BJ (cell line): ENCODE results near the gene DOCK8. TPM values are rescaled to one million over a fixed set of nuclear protein-coding genes. Genes with fewer than 3 reads are reported as not detected.

Experiments
- CTCF ChIA-PET: fragments of 350-600 bp; formaldehyde crosslinking; extraction: SDS; loops from one replicate; lab custom pipeline; 2021; ENCODE audit warnings: antibody characterized with exemption, inconsistent platforms; lab: Yijun Ruan, JAX
- POLR2A ChIA-PET: fragments of 300-600 bp; sonication (Branson Sonifier 250); formaldehyde crosslinking; extraction: SDS; loops from one replicate; lab custom pipeline; 2021; ENCODE audit warnings: antibody characterized with exemption; lab: Charles Lee
- DNase-seq: peaks from one replicate; pipeline ENCODE4 v3.0.0-alpha.2; 2011; ENCODE audit warnings: low read depth
- H3K27me3 ChIP-seq: 2 replicates; pipeline ENCODE4 v1.6.0; 2011; ENCODE audit warnings: low read length; ENCODE audit not compliant: control insufficient read depth, insufficient read depth
- H3K36me3 ChIP-seq: 2 replicates; pipeline ENCODE4 v1.5.1; 2011; ENCODE audit warnings: low read length; ENCODE audit not compliant: control insufficient read depth, insufficient read depth
- H3K4me3 ChIP-seq: 2 replicates; pipeline ENCODE4 v1.5.1; 2011; ENCODE audit warnings: low read depth, mild to moderate bottlenecking, control low read depth, low read length
- CTCF ChIP-seq: IDR thresholded peaks from 2 replicates; pipeline ENCODE4 v1.5.1; 2011; ENCODE audit warnings: low read depth, mild to moderate bottlenecking, control low read depth, inconsistent platforms, low read length, moderate library complexity; ENCODE audit not compliant: insufficient read depth
- polyA plus RNA-seq: library from polyadenylated mRNA; depleted of rRNA; stranded (reverse); fragments of >200 nt; gene quantifications from 2 replicates; pipeline ENCODE4 v1.2.3, GENCODE V29; 2011

The DOCK8 gene
- polyA plus RNA-seq, 1 experiment: 0.07 TPM

- TF ChIP-seq CTCF: no peak
- no peak for DNase-seq
- Histone ChIP-seq H3K4me3 (no peak overlapping the region), H3K27me3 (no peaks in the 10 kb centered on the region), H3K36me3 (no peaks in the 10 kb centered on the region)
- ChIA-PET CTCF (no interaction called here), POLR2A (no interaction called here)
Observed at GRCh38 chr9:441126-441525, 226.5 kb downstream of the DOCK8 start.

DNA sequence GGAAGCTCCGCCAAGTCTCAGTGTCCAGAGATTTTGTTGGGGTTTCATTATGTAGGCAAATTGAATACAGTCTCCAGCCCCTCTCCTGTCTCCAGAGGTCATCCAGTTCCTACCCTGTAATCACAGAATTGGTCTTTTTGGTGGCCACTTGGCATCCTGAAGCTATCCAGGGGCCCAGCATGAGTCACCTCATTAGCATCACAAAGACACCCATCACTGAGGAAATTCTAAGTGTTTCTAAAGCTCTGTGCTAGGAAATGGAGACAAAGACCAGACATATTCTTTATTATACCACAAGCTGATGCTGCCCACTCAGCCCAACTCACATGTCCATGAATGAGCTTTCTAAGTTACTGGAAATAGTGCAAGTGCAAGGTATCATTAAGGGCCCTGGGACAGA is 229.9 kb downstream of the DOCK8 start:
- ChIA-PET POLR2A (no interaction called here), CTCF (no interaction called here)
- DNase-seq: no peak
- H3K36me3 ChIP-seq: no peaks in the 10 kb centered on the region
- H3K4me3 ChIP-seq: no peak overlapping the region
- no peaks in the 10 kb centered on the region for H3K27me3 ChIP-seq
- no peak for TF ChIP-seq CTCF

DNA sequence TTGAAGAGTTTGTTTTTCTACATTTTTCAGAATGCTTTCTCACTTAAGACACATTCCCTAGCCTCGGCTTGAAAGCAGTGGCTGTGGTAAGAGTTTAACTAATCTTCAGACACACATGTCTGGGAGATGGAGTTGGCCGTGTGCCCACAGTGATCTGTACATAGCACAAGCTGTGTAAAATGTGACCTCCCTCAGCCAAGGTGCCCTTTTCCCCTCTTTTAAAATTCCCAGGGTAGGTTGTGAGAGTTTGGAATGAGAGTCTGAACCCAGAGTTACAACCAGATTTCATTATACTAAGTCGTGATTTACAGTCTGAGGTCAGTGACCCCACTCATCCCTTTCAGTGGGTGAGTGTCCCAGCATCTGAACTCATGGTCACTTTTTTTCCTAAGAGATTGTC is 230.4 kb downstream of the DOCK8 start:
- H3K36me3 ChIP-seq: no peaks in the 10 kb centered on the region
- DNase-seq: peak; percentile 19
- TF ChIP-seq CTCF: no peak
- CTCF ChIA-PET: no interaction called here
- H3K4me3 ChIP-seq: no peak overlapping the region
- no peaks in the 10 kb centered on the region for H3K27me3 ChIP-seq
- POLR2A ChIA-PET: no interaction called here

DNA sequence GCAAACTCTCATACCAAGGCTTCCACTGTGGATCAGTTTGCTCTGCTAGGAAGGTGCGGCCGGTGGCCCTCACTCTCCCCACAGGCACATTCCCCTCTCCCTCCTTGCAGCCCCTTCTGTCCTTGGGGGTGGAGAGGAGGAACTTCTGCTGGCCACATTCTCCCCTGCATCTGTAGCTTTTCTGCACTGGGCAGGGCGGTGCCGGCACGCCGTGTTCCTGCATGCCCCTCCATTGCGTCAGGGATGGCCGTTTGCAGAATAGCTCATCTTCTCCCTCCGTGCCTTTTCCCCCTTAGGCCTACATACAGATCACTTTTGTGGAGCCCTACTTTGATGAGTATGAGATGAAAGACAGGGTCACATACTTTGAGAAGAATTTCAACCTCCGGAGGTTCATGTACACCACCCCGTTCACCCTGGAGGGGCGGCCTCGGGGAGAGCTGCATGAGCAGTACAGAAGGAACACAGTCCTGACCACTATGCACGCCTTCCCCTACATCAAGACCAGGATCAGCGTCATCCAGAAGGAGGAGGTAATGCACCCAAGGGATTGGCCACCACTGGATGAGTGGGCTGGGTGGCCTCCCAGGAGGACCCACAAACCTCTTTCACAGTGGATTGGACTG is 231.5 kb downstream of the DOCK8 start:
- TF ChIP-seq CTCF: no peak
- Histone ChIP-seq H3K36me3 (no peaks in the 10 kb centered on the region), H3K4me3 (no peak overlapping the region), H3K27me3 (no peaks in the 10 kb centered on the region)
- CTCF ChIA-PET: no interaction called here
- no peak for DNase-seq
- POLR2A ChIA-PET: no interaction called here

DNA sequence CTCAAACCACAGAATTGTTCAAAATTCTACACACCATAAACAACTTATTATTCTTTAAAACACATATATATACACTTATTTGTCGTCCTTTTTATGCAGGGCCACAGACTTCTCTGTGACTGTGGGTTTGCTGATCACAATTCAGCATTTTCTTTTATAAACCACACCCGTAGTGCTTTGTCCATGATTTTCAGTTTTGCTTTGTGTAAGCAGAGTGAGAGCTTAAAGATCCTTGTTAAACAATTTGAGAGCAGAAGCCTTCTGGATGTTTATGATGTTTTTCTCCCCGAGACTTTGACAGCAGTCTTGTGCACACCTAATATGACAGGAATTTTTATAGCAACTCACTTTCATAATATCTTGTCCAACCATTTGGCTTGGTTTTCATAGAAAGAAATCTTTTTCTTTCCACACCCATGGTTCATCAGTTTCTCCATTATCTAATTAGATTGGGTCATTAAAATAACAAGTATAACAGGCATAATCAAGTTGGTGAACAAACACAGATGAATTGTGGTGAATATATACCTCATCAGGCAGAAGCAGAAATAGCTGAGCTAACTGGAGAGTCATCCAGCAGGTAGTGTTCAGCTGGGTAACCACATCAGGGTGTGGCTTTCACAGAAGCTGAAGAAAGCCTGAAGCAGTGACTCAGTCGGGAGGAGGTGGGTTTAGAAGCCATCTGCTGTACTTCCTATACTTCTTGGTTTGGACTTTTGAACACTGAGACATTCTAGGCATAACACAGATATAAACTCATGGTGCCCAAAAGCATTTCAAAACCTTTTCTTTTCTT is 232.8 kb downstream of the DOCK8 start:
- no peaks in the 10 kb centered on the region for H3K27me3 ChIP-seq
- ChIA-PET CTCF (interaction anchor here (0.6 to 1.0 kb wide), 3 partner anchors 10 to 558 kb away, joined by 3 read pairs; no protein-coding TSS in a partner anchor), POLR2A (no interaction called here)
- TF ChIP-seq CTCF: no peak
- no peaks in the 10 kb centered on the region for H3K36me3 ChIP-seq
- peak; percentile 20 for DNase-seq
- H3K4me3 ChIP-seq: no peak overlapping the region
